Measurements from ENCODE around the gene OPCML. TPM values are rescaled to one million over a fixed set of nuclear protein-coding genes. Genes with fewer than 3 reads are reported as not detected.

OPCML gene
- total RNA-seq, 1 experiment from 2014 or later, result not detected

DNA sequence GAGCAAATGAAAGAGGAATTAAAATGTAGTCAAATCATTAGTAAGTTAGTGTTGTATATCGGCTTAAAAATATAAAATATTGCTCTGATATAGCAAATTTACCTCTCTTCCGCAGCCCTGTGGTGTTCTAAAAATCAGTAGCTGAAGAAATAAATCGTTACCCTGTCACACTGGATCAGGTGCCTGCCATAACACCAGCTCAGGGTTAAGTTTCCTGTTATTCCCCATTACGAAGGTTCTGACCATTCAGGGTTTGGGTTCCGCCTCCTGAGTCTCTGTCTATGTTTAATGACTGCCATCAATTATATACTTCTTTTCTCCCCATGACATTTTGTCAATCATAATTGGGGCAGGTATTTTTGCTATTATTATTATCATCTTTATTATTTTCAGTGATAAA is 658.5 kb downstream of the OPCML start:
- no peak for DNase-seq
- no peak overlapping the region for H3K4me3 ChIP-seq
- no peaks in the 10 kb centered on the region for H3K79me2 ChIP-seq (ENCODE audit: low read depth)
- H2AFZ ChIP-seq, result no peak overlapping the region
- H4K20me1 ChIP-seq (ENCODE audit: insufficient read depth), result no peaks in the 10 kb centered on the region
- no peaks in the 10 kb centered on the region for H3F3A ChIP-seq (ENCODE audit: insufficient read depth, low read depth)
- intact Hi-C loops (cut with micrococcal nuclease; ENCODE audit: unreplicated experiment), result no loop called here
- no TSS peak for BruUV-seq (replicated peaks)
- H3K4me1 ChIP-seq (replicated peaks; ENCODE audit: insufficient read depth), result no peaks in the 10 kb centered on the region
- TF ChIP-seq CTCF (conservative IDR thresholded peaks at IDR 0.05) (no peak), EZH2 (IDR thresholded peaks at IDR 0.05; ENCODE audit: low read depth) (no peak)
- no peaks in the 10 kb centered on the region for H3K9me3 ChIP-seq (ENCODE audit: insufficient read depth, low read depth)
- H3K27me3 ChIP-seq (ENCODE audit: insufficient read depth, low read depth), result no peaks in the 10 kb centered on the region
- no peak overlapping the region for H3K4me2 ChIP-seq
- no peak overlapping the region for H3K27ac ChIP-seq
- no peaks in the 10 kb centered on the region for H3K36me3 ChIP-seq (ENCODE audit: low read depth)
- ChIA-PET CTCF (no interaction called here), POLR2A (ENCODE audit: unreplicated experiment) (no interaction called here)
- no peaks in the 10 kb centered on the region for H3K9me2 ChIP-seq (ENCODE audit: insufficient read depth)

- H3K4me1 ChIP-seq (replicated peaks; ENCODE audit: insufficient read depth), result no peaks in the 10 kb centered on the region
- H3K79me2 ChIP-seq (ENCODE audit: low read depth), result no peaks in the 10 kb centered on the region
- no peak overlapping the region for H3K27ac ChIP-seq
- no peak for DNase-seq
- no peaks in the 10 kb centered on the region for H4K20me1 ChIP-seq (ENCODE audit: insufficient read depth)
- no peak overlapping the region for H3K4me3 ChIP-seq
- BruUV-seq (replicated peaks), result no TSS peak
- no peaks in the 10 kb centered on the region for H3K9me2 ChIP-seq (ENCODE audit: insufficient read depth)
- no peaks in the 10 kb centered on the region for H3K9me3 ChIP-seq (ENCODE audit: insufficient read depth, low read depth)
- H3F3A ChIP-seq (ENCODE audit: insufficient read depth, low read depth), result no peaks in the 10 kb centered on the region
- TF ChIP-seq EZH2 (IDR thresholded peaks at IDR 0.05; ENCODE audit: low read depth) (no peak), CTCF (conservative IDR thresholded peaks at IDR 0.05) (no peak)
- no peak overlapping the region for H2AFZ ChIP-seq
- POLR2A ChIA-PET (ENCODE audit: unreplicated experiment), result no interaction called here
- CTCF ChIA-PET, result no interaction called here
- intact Hi-C loops (cut with micrococcal nuclease; ENCODE audit: unreplicated experiment), result no loop called here
- 0 out of 2 replicates have a peak, but pooled peaks cover under 1% of the 10 kb centered on the region for H3K27me3 ChIP-seq (ENCODE audit: insufficient read depth, low read depth)
- no peak overlapping the region for H3K4me2 ChIP-seq
- no peaks in the 10 kb centered on the region for H3K36me3 ChIP-seq (ENCODE audit: low read depth)
These were observed 660.1 kb downstream of the OPCML start for GRCh38 chr11:132872211-132872610.

GRCh38 chr11:132866783-132867545 is 665.3 kb downstream of the OPCML start:
- H3F3A ChIP-seq (ENCODE audit: insufficient read depth, low read depth), result no peaks in the 10 kb centered on the region
- H3K4me1 ChIP-seq (replicated peaks; ENCODE audit: insufficient read depth), result no peaks in the 10 kb centered on the region
- no peak overlapping the region for H2AFZ ChIP-seq
- no peaks in the 10 kb centered on the region for H3K36me3 ChIP-seq (ENCODE audit: low read depth)
- H3K4me2 ChIP-seq, result no peak overlapping the region
- H3K27me3 ChIP-seq (ENCODE audit: insufficient read depth, low read depth), result peaks cover 6% of the 10 kb centered on the region; the same call in 1 of the 2 replicates
- no peak overlapping the region for H3K27ac ChIP-seq
- ChIA-PET POLR2A (ENCODE audit: unreplicated experiment) (no interaction called here), CTCF (no interaction called here)
- H3K9me3 ChIP-seq (ENCODE audit: insufficient read depth, low read depth), result no peaks in the 10 kb centered on the region
- no peak for TF ChIP-seq EZH2 (IDR thresholded peaks at IDR 0.05; ENCODE audit: low read depth)
- no peak for TF ChIP-seq CTCF (conservative IDR thresholded peaks at IDR 0.05)
- H3K9me2 ChIP-seq (ENCODE audit: insufficient read depth), result no peaks in the 10 kb centered on the region
- H4K20me1 ChIP-seq (ENCODE audit: insufficient read depth), result no peaks in the 10 kb centered on the region
- no peak for DNase-seq
- no peak overlapping the region for H3K4me3 ChIP-seq
- intact Hi-C loops (cut with micrococcal nuclease; ENCODE audit: unreplicated experiment), result no loop called here
- BruUV-seq (replicated peaks), result no TSS peak
- no peaks in the 10 kb centered on the region for H3K79me2 ChIP-seq (ENCODE audit: low read depth)

Measured in PC-9 (cell line).